Smooth muscle cell (in vitro differentiated cells): ENCODE results near the gene KCNJ4. TPM values are rescaled to one million over a fixed set of nuclear protein-coding genes. Genes with fewer than 3 reads are reported as not detected.
"Not testable (repeated sequence)": the region's sequence is repeated elsewhere in the genome, so short reads cannot be mapped to it uniquely, and the experiment has no call there.

ENCODE experiments used
- DNase-seq: peaks from one replicate; lab custom pipeline; 2025; ENCODE audit not compliant: unreplicated experiment; lab: John Stamatoyannopoulos, UW
- H2AFZ ChIP-seq: fragments of 200-600 bp; sonication (generic); 2 replicates; pipeline ENCODE4 v1.6.0; 2016; ENCODE audit warnings: antibody characterized with exemption, low read depth, mild to moderate bottlenecking
- H3F3A ChIP-seq: fragments of 200-600 bp; sonication (generic); 2 replicates; pipeline ENCODE4 v1.6.0; 2017; ENCODE audit warnings: antibody characterized with exemption, low read depth
- H3K27ac ChIP-seq: fragments of 200-600 bp; sonication (generic); 2 replicates; pipeline ENCODE4 v1.5.1; 2016; ENCODE audit warnings: low read depth, mild to moderate bottlenecking
- H3K27me3 ChIP-seq: fragments of 200-600 bp; sonication (generic); 2 replicates; pipeline ENCODE4 v1.6.1; 2016; ENCODE audit warnings: low read depth, mild to moderate bottlenecking
- H3K36me3 ChIP-seq: fragments of 200-600 bp; sonication (generic); 2 replicates; pipeline ENCODE4 v1.5.1; 2016; ENCODE audit warnings: low read depth
- H3K4me1 ChIP-seq: fragments of 200-600 bp; sonication (generic); 2 replicates; pipeline ENCODE4 v1.5.1; 2016; ENCODE audit warnings: low read depth
- H3K4me2 ChIP-seq: fragments of 200-600 bp; sonication (generic); 2 replicates; pipeline ENCODE4 v1.6.0; 2016; ENCODE audit warnings: mild to moderate bottlenecking
- H3K4me3 ChIP-seq: fragments of 200-600 bp; sonication (generic); 2 replicates; pipeline ENCODE4 v1.5.1; 2016; ENCODE audit warnings: mild to moderate bottlenecking
- H3K79me2 ChIP-seq: fragments of 200-600 bp; sonication (generic); 2 replicates; pipeline ENCODE4 v1.6.0; 2016; ENCODE audit warnings: low read depth, mild to moderate bottlenecking
- H3K9ac ChIP-seq: fragments of 200-600 bp; sonication (generic); 2 replicates; pipeline ENCODE4 v1.6.0; 2016; ENCODE audit warnings: low read depth
- H3K9me3 ChIP-seq: fragments of 200-600 bp; sonication (generic); replicated peaks from 2 replicates; pipeline ENCODE4 v1.5.1; 2016; ENCODE audit warnings: low read depth
- H4K20me1 ChIP-seq: fragments of 200-600 bp; sonication (generic); 2 replicates; pipeline ENCODE4 v1.6.0; 2016; ENCODE audit warnings: low read depth
- WGBS: methylation state at CpG from one replicate; pipeline ENCODE4 v1.1.7; 2016; ENCODE audit warnings: low lambda C conversion rate; 5-methylcytosine and 5-hydroxymethylcytosine counted together
- polyA plus RNA-seq: library from polyadenylated mRNA; unstranded; fragments of >200 nt; fragmentation: Nextera tagmentation; extraction: Ambion mirVana; gene quantifications from 2 replicates; pipeline ENCODE4 v1.2.1, GENCODE V29; 2016
- total RNA-seq: library from RNA; depleted of rRNA; stranded (reverse); fragments of >200 nt; gene quantifications from 2 replicates; pipeline ENCODE4 v1.2.3, GENCODE V29; 2014
- TF ChIP-seq, protein P1 (sequence below): fragments of 200-600 bp; sonication (generic); IDR thresholded peaks from 2 replicates; pipeline ENCODE4 v1.5.1; 2017; ENCODE audit warnings: borderline replicate concordance, mild to moderate bottlenecking, antibody characterized with exemption; ENCODE audit not compliant: insufficient read depth, poor library complexity, severe bottlenecking

KCNJ4 gene
- total and polyA plus RNA-seq, 2 experiments from 2014 or later, result not detected

DNA sequence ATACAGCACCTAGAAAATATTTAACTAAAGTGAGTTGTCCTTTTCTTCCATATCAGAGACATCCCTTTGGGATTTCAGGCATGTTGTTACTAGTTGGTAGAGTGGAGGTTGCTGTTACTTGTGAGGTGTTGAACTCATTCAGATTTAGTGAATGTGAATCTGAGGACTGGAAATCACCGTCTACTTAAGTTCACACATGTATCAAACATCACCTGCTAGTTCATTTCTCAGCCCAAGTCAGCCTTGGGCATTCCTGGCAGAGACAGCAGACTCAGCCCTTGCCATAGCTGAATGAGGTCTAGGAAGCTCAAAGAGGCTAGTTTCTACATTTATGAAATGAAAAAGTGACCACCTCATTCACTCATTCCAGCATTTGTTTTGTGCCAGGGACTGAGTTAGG, 22.6 kb upstream of the KCNJ4 start:
- H3K36me3 ChIP-seq, result no peaks in the 10 kb centered on the region
- no peak overlapping the region for H3K4me3 ChIP-seq
- TF ChIP-seq, protein P1, sequence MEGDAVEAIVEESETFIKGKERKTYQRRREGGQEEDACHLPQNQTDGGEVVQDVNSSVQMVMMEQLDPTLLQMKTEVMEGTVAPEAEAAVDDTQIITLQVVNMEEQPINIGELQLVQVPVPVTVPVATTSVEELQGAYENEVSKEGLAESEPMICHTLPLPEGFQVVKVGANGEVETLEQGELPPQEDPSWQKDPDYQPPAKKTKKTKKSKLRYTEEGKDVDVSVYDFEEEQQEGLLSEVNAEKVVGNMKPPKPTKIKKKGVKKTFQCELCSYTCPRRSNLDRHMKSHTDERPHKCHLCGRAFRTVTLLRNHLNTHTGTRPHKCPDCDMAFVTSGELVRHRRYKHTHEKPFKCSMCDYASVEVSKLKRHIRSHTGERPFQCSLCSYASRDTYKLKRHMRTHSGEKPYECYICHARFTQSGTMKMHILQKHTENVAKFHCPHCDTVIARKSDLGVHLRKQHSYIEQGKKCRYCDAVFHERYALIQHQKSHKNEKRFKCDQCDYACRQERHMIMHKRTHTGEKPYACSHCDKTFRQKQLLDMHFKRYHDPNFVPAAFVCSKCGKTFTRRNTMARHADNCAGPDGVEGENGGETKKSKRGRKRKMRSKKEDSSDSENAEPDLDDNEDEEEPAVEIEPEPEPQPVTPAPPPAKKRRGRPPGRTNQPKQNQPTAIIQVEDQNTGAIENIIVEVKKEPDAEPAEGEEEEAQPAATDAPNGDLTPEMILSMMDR, result no peak
- no peak overlapping the region for H3K4me2 ChIP-seq
- H3F3A ChIP-seq, result peaks cover 36% of the 10 kb centered on the region
- H3K27me3 ChIP-seq, result no peaks in the 10 kb centered on the region
- no peaks in the 10 kb centered on the region for H3K9me3 ChIP-seq
- no peak overlapping the region for H3K27ac ChIP-seq
- peaks cover 59% of the 10 kb centered on the region for H4K20me1 ChIP-seq
- peaks cover 9% of the 10 kb centered on the region for H3K79me2 ChIP-seq
- WGBS, result 84% methylated on average over 1 of the region's 1 CpG
- H3K4me1 ChIP-seq, result no peaks in the 10 kb centered on the region
- DNase-seq, result no peak
- no peak overlapping the region for H3K9ac ChIP-seq
- H2AFZ ChIP-seq, result no peak overlapping the region

DNA sequence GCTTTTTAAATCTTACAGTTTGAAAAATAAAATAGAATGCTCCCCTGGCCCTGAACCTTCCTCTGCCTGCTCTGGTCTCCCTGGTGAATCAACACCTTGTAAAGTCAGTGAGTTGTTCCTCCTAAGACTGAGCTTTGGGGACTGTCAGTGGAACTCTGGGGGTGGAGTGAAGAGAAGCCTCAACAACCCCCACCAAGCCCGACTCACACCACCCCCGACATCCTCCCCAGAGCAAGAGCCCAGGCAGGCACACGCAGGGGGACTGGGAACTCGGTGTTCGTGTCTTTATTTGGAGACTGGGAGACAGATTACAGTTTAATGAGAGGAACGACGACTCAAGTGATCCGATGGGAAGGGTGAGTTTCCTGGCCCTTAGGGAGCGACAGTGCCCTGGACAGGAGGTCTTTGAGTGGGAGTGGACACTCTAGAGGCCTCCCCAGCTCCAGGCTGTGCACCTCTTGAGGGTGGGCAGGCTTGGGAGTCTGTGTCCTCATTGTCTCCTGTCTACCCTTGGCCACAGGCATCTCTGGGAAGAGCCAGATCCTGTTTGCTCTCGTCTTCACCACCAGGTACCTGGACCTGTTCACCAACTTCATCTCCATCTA, 19.1 kb upstream of the KCNJ4 start:
- Histone ChIP-seq H3K27me3 (no peaks in the 10 kb centered on the region), H3K27ac (peak overlapping the region; percentile 13), H3K79me2 (peaks cover 43% of the 10 kb centered on the region), H3F3A (peaks cover 7% of the 10 kb centered on the region), H3K4me3 (no peak overlapping the region), H3K9ac (no peak overlapping the region), H3K9me3 (no peaks in the 10 kb centered on the region), H3K4me1 (no peaks in the 10 kb centered on the region), H3K4me2 (no peak overlapping the region), H4K20me1 (peaks cover 56% of the 10 kb centered on the region), H2AFZ (no peak overlapping the region), H3K36me3 (no peaks in the 10 kb centered on the region)
- WGBS, result 51% methylated on average over 10 of the region's 10 CpGs
- DNase-seq, result no peak
- TF ChIP-seq, protein P1, result no peak

DNA sequence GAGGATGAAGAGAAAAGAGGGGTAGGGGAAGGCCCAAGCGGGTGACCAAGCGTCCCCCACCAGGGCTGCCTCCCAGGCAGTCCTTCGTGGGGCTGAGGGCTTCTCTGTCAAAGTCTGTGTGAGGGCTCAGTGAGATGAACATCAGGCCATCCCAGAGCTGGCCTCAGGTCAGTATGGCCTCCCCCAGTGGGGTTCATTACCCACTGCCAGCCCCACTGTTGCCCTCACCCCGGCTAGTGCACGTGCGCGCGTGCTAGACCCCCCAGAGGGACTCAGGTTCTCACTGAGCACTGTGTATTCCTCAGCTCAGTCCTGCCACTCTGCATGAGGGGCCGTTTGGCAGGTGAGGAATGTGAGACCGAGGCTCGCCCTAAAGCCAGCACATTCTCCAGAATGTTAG, 16.2 kb upstream of the KCNJ4 start:
- Histone ChIP-seq H4K20me1 (peaks cover 47% of the 10 kb centered on the region), H3K9me3 (no peaks in the 10 kb centered on the region), H3F3A (peaks cover 14% of the 10 kb centered on the region), H3K79me2 (peaks cover 56% of the 10 kb centered on the region), H3K36me3 (no peaks in the 10 kb centered on the region), H3K4me1 (peaks cover 8% of the 10 kb centered on the region), H3K27me3 (no peaks in the 10 kb centered on the region), H2AFZ (no peak overlapping the region), H3K9ac (no peak overlapping the region), H3K27ac (no peak overlapping the region), H3K4me3 (no peak overlapping the region), H3K4me2 (no peak overlapping the region)
- TF ChIP-seq, protein P1, result no peak
- WGBS, result 96% methylated on average over 11 of the region's 11 CpGs
- no peak for DNase-seq

DNA sequence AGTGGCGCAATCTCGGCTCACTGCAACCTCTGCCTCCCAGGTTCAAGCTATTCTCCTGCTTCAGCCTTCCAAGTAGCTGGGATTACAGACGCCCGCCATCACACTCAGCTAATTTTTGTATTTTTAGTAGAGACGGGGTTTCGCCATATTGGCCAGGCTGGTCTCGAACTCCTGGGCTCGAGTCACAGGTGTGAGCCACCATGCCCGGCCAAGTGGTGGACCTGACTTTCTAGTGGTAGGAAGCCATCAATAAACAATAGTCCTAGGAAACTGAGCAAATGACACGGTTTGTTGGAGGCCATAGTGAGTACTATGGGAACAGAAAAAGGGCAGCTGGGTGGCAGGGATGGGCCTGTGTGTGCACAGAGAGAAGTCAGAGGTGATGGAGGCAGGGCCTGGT, 15.2 kb upstream of the KCNJ4 start:
- H3K9ac ChIP-seq, H3K27ac ChIP-seq, H3K9me3 ChIP-seq: not testable (repeated sequence)

More for the DNA sequence above, 15.2 kb upstream of the KCNJ4 start:
- not testable (repeated sequence) for H3K4me3 ChIP-seq, H2AFZ ChIP-seq, H3K4me1 ChIP-seq, H3K4me2 ChIP-seq, H3K27me3 ChIP-seq, DNase-seq, H3K36me3 ChIP-seq
- Histone ChIP-seq H4K20me1 (peaks cover 47% of the 10 kb centered on the region), H3K79me2 (peaks cover 56% of the 10 kb centered on the region), H3F3A (peaks cover 10% of the 10 kb centered on the region)
- 99% methylated on average over 10 of the region's 10 CpGs for WGBS
